ENCODE data around the gene CTRL.

The CTRL gene

DNA sequence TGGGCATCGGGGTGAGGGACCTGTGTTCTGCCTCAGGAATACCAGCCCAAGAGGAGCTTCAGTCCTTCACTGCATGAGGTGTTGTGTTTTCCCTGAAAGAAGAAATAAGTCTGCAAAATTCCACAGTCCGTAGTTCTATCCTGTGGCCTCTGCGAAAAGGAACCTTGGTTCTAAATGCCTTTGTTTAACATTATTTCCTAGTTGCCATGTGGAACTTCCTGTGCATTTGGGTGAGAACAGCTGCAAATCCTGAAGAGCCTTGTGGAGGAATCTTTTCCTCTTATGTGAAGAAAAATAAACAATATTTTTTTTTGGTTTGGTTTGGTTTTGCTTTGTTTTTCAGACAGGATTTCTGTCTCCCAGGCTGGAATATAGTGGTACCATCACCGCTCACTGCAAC, 28.8 kb downstream of the CTRL start:
- Histone ChIP-seq H3K9me3 (ENCODE audit: control insufficient read depth, low read length) (no peaks in the 10 kb centered on the region), H3K4me3 (ENCODE audit: extremely low read depth, insufficient read depth, low read length, poor library complexity, severe bottlenecking) (no peak overlapping the region), H3K27ac (ENCODE audit: low read depth, low read length, severe bottlenecking) (peak overlapping the region; percentile 1), H3K4me1 (ENCODE audit: control insufficient read depth, insufficient read depth, low read length, poor library complexity, severe bottlenecking) (peaks cover 3% of the 10 kb centered on the region), H3K36me3 (ENCODE audit: control insufficient read depth, insufficient read depth, low read length) (peaks cover 20% of the 10 kb centered on the region)
- WGBS, 2 experiments (ENCODE audit: insufficient coverage in 2 of 2), result 97 to 100% methylated on average over 3 to 4 of the region's 4 CpGs

DNA sequence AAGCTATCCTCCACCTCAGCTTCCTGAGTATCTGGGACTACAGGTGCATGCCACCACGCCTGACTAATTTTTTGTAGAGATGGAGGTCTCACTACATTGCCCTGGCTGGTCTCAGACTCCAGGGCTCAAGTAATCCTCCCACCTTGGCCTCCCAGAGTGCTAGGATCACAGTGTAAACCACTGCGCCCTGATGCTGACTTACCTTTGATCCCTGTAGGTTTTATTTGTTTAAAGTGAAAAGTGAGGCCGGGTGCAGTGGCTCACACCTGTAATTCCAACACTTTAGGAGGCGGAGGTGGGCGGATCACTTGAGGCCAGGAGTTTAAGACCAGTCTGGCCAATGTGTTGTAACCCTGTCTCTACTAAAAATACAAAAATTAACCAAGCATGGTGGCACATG, 29.9 kb downstream of the CTRL start:
- Histone ChIP-seq H3K4me1 (ENCODE audit: control insufficient read depth, insufficient read depth, low read length, poor library complexity, severe bottlenecking) (peaks cover 3% of the 10 kb centered on the region), H3K4me3 (ENCODE audit: extremely low read depth, insufficient read depth, low read length, poor library complexity, severe bottlenecking) (no peak overlapping the region), H3K36me3 (ENCODE audit: control insufficient read depth, insufficient read depth, low read length) (peaks cover 23% of the 10 kb centered on the region), H3K27ac (ENCODE audit: low read depth, low read length, severe bottlenecking) (no peak overlapping the region), H3K9me3 (ENCODE audit: control insufficient read depth, low read length) (no peaks in the 10 kb centered on the region)
- 83 to 100% methylated on average over 1 to 2 of the region's 5 CpGs for WGBS, 2 experiments (ENCODE audit: insufficient coverage in 2 of 2)

DNA sequence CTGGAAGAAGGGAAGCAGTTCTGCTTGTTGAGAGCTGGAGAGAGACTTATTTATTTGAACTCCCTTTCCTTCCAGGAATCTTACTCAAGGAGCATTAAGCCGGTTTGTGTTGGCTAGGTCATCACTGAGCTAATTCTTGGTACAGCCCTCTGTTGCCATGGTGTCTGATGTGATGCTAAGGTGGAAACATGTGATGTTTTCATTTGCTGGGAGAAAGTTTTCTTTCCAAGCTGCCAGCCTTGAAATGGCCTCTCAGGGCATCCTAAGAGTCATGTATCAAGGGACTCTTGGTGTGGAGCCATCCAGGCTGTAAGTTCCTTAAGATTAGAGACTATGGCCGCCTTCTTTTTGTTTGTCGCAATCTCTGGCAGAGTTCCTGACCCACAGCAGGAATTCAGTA, 34.4 kb downstream of the CTRL start:
- Histone ChIP-seq H3K27ac (ENCODE audit: low read depth, low read length, severe bottlenecking) (no peak overlapping the region), H3K9me3 (ENCODE audit: control insufficient read depth, low read length) (no peaks in the 10 kb centered on the region), H3K36me3 (ENCODE audit: control insufficient read depth, insufficient read depth, low read length) (peaks cover 8% of the 10 kb centered on the region), H3K4me1 (ENCODE audit: control insufficient read depth, insufficient read depth, low read length, poor library complexity, severe bottlenecking) (peaks cover 8% of the 10 kb centered on the region), H3K4me3 (ENCODE audit: extremely low read depth, insufficient read depth, low read length, poor library complexity, severe bottlenecking) (no peak overlapping the region)
- WGBS, 2 experiments (ENCODE audit: insufficient coverage in 2 of 2), result 94 to 100% methylated on average over 2 of the region's 3 CpGs

DNA sequence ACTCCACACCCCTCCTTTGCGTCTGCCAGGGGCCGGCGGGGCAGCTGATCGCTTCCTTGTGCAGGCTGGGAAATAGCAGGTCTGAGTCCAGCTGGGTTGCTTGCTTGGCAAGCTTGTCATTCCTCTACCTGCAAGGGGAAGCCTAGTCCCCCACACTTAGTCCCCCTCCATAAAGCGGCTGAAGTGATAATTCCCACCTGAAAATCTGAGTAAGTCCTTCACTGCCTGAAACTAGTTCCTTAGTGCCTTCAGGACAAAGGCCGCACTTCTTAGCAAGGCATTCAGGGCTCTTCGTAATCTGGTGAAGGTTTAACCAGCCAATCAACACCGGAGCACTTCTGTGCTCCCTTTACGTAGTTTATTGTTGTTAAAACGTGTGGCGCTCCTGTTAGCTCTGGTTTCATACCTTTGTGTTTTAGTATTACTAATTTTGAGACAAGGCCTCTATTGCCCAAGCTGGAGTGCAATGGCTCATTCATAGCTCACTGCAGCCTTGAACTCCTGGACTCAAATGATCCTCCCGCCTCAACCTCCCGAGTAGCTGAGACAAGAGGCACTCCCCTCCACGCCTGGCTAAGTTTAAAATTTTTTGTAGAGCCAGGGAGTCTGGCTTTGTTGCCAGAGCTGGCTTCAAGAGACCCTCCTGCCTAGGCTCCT, 37.8 kb downstream of the CTRL start:
- peaks cover 6% of the 10 kb centered on the region for H3K4me1 ChIP-seq (ENCODE audit: control insufficient read depth, insufficient read depth, low read length, poor library complexity, severe bottlenecking)
- H3K27ac ChIP-seq (ENCODE audit: low read depth, low read length, severe bottlenecking), result peak overlapping the region; percentile 89
- peaks cover 4% of the 10 kb centered on the region for H3K36me3 ChIP-seq (ENCODE audit: control insufficient read depth, insufficient read depth, low read length)
- 55 to 64% methylated on average over 8 to 9 of the region's 14 CpGs for WGBS, 2 experiments (ENCODE audit: insufficient coverage in 2 of 2)
- H3K4me3 ChIP-seq (ENCODE audit: extremely low read depth, insufficient read depth, low read length, poor library complexity, severe bottlenecking), result peak overlapping the region; percentile 93
- H3K9me3 ChIP-seq (ENCODE audit: control insufficient read depth, low read length), result no peaks in the 10 kb centered on the region

DNA sequence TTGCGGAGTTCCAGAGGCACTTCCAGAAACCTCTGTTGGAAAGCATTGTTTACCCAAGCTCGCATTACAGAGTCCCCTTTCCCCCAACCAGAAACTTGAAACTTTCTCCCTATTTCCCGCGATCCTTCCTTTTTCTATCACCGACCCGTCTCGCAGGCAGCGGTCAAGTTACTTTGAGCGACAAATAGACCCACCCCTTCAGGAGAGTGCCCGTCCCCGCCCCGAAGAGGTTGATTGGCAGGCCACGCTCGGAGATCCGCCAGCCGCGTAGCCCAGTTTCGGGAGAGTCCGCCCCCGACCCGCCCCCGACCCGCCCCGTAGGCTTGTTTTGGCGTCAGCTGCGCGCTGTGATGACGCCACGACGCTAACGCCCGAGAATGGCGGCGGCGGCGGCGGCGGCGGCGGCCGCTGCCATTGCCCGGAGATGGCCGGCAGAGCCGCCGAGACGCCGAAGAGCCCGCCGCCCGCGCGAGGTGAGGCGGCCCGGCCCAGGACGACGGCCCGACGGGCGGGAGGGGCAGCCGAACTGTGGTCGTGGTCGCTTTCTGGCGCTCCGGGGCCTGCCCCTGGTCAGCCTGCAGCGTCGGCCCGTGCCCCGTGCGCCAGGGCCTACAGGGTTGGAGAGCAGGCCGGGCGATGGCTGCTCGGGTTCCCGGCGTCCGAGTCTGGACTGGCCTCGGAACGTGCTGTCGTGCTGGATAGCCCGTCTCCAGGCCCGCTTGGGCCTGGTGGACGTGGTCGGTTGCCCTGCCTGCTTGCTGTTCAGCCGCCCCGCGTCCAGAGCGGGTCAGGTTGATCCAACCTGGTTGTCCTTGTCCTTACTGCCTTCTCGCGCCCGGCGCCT, 38.5 kb downstream of the CTRL start, which contains the start of gene PSKH1:
PSKH1 (plus strand) TSS at position 356 of the 844 bp plus-strand sequence. CDS start 15,496 bp downstream, outside the sequence.
- peak within 1 kb of the TSS; percentile 89 for H3K27ac ChIP-seq (ENCODE audit: low read depth, low read length, severe bottlenecking)
- H3K4me3 ChIP-seq (ENCODE audit: extremely low read depth, insufficient read depth, low read length, poor library complexity, severe bottlenecking), result peak within 1 kb of the TSS; percentile 93
- 0% methylated on average over 57 to 82 of the region's 90 CpGs for WGBS, 2 experiments (ENCODE audit: insufficient coverage in 2 of 2)
- no peaks in the 10 kb centered on the region for H3K9me3 ChIP-seq (ENCODE audit: control insufficient read depth, low read length)
- peaks cover 4% of the 10 kb centered on the region for H3K36me3 ChIP-seq (ENCODE audit: control insufficient read depth, insufficient read depth, low read length)
- peaks cover 6% of the 10 kb centered on the region for H3K4me1 ChIP-seq (ENCODE audit: control insufficient read depth, insufficient read depth, low read length, poor library complexity, severe bottlenecking)

DNA sequence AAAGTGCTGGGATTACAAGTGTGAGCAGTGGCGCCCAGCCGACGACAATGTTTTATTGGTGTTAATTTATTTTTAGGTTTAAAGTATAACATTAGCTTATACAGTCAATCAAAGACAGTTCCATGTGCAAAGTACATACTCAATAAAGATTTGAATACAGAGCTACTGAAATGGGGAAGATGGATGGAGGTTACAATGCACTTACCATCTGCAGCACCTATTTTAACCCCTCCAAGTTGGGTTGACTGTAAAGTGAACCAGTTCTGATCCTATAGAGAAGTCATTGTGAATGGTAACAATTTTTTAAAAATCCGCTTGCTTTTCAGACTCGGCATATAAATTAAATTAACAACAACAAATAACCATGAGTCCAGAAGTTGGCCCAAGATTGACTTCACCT, 39.3 kb downstream of the CTRL start:
- H3K4me1 ChIP-seq (ENCODE audit: control insufficient read depth, insufficient read depth, low read length, poor library complexity, severe bottlenecking), result peaks cover 6% of the 10 kb centered on the region
- H3K36me3 ChIP-seq (ENCODE audit: control insufficient read depth, insufficient read depth, low read length), result peaks cover 4% of the 10 kb centered on the region
- peak overlapping the region; percentile 93 for H3K4me3 ChIP-seq (ENCODE audit: extremely low read depth, insufficient read depth, low read length, poor library complexity, severe bottlenecking)
- no peak overlapping the region for H3K27ac ChIP-seq (ENCODE audit: low read depth, low read length, severe bottlenecking)
- no peaks in the 10 kb centered on the region for H3K9me3 ChIP-seq (ENCODE audit: control insufficient read depth, low read length)
- 70% methylated on average over 2 of the region's 5 CpGs; no CpG with 5 or more reads in 1 of the 2 experiments for WGBS, 2 experiments (ENCODE audit: insufficient coverage in 2 of 2)

DNA sequence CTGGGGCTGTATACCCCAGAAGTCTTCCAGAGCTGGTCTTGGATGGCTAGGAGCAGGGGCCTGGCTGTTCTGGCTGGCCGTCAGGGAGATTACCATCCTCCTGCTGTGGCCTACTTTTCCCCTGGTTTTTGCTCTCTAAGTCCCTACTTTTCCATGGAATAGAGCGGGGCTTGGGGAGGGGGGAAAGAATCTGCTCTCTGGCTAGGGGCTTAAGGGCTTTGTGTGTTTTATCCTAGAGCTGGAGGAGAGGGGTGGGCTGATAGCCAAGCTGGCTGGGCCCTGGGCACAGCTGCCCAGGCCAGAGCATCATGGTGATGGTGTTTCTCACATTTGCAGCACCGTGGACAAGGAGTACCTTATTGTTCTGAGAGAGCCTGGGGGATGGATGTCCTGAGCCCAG, 43.3 kb downstream of the CTRL start:
- H3K36me3 ChIP-seq (ENCODE audit: control insufficient read depth, insufficient read depth, low read length), result peaks cover 33% of the 10 kb centered on the region
- H3K4me3 ChIP-seq (ENCODE audit: extremely low read depth, insufficient read depth, low read length, poor library complexity, severe bottlenecking), result no peak overlapping the region
- H3K9me3 ChIP-seq (ENCODE audit: control insufficient read depth, low read length), result no peaks in the 10 kb centered on the region
- peaks cover 9% of the 10 kb centered on the region for H3K4me1 ChIP-seq (ENCODE audit: control insufficient read depth, insufficient read depth, low read length, poor library complexity, severe bottlenecking)
- no peak overlapping the region for H3K27ac ChIP-seq (ENCODE audit: low read depth, low read length, severe bottlenecking)
- WGBS, 2 experiments (ENCODE audit: insufficient coverage in 2 of 2), result 95% methylated on average over 3 of the region's 3 CpGs; no CpG with 5 or more reads in 1 of the 2 experiments

DNA sequence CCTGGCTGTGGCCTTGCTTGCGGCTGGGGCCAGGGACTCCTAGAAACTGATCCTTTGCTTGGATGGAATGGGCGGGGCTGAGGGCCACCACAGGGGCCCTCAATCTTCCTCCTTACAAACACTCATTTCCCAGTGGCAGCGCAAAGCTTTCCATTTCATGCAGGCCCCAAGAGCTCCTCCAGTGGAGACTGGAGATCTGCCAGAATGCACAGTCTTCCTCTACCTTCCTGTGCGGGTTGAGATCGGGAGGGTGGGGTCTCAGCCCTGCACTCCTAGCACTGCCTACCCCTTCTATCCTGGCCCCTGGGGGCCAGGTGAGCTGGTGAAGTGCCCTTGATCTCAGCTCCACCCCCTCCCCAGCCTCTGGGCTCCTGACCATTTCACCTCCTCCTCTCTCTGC, 45.3 kb downstream of the CTRL start:
- H3K27ac ChIP-seq (ENCODE audit: low read depth, low read length, severe bottlenecking), result no peak overlapping the region
- no peak overlapping the region for H3K4me3 ChIP-seq (ENCODE audit: extremely low read depth, insufficient read depth, low read length, poor library complexity, severe bottlenecking)
- H3K36me3 ChIP-seq (ENCODE audit: control insufficient read depth, insufficient read depth, low read length), result peaks cover 48% of the 10 kb centered on the region
- peaks cover 9% of the 10 kb centered on the region for H3K4me1 ChIP-seq (ENCODE audit: control insufficient read depth, insufficient read depth, low read length, poor library complexity, severe bottlenecking)
- WGBS, 2 experiments (ENCODE audit: insufficient coverage in 2 of 2), result 83 to 96% methylated on average over 4 of the region's 5 CpGs
- H3K9me3 ChIP-seq (ENCODE audit: control insufficient read depth, low read length), result no peaks in the 10 kb centered on the region

DNA sequence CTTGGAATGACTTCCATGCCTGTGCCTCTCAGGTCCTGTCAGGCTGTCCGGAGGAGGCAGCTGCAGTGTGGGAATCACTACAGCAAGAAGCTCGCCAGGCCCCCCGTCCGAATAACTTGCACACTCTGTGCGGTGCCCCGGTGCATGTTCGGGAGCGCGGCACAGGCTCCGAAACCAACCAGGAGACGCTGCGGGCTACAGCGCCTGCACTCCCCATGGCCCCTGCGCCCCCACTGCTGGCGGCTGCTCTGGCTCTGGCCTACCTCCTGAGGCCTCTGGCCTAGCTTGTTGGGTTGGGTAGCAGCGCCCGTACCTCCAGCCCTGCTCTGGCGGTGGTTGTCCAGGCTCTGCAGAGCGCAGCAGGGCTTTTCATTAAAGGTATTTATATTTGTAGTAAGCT, 45.7 kb downstream of the CTRL start:
- peaks cover 9% of the 10 kb centered on the region for H3K4me1 ChIP-seq (ENCODE audit: control insufficient read depth, insufficient read depth, low read length, poor library complexity, severe bottlenecking)
- H3K36me3 ChIP-seq (ENCODE audit: control insufficient read depth, insufficient read depth, low read length), result peaks cover 52% of the 10 kb centered on the region
- H3K27ac ChIP-seq (ENCODE audit: low read depth, low read length, severe bottlenecking), result no peak overlapping the region
- 94 to 96% methylated on average over 16 to 17 of the region's 19 CpGs for WGBS, 2 experiments (ENCODE audit: insufficient coverage in 2 of 2)
- no peak overlapping the region for H3K4me3 ChIP-seq (ENCODE audit: extremely low read depth, insufficient read depth, low read length, poor library complexity, severe bottlenecking)
- no peaks in the 10 kb centered on the region for H3K9me3 ChIP-seq (ENCODE audit: control insufficient read depth, low read length)

DNA sequence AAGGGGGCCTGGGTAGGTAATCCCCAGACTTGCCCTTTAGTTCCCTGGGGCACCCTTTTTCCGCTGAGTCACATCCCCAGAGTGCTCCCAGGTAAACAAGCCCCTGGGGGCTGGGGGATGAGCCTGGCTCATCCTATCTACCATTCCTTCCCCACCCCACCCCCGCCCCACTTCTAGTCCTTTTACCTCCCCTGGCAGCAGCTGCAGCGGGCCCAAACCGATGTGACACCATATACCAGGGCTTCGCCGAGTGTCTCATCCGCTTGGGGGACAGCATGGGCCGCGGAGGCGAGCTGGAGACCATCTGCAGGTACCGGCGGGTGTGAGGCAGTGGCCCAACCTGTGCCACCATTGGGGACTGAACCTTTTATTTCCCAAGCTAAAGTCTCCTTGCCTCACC, 46.1 kb downstream of the CTRL start:
- Histone ChIP-seq H3K9me3 (ENCODE audit: control insufficient read depth, low read length) (no peaks in the 10 kb centered on the region), H3K4me1 (ENCODE audit: control insufficient read depth, insufficient read depth, low read length, poor library complexity, severe bottlenecking) (peaks cover 9% of the 10 kb centered on the region), H3K27ac (ENCODE audit: low read depth, low read length, severe bottlenecking) (no peak overlapping the region), H3K36me3 (ENCODE audit: control insufficient read depth, insufficient read depth, low read length) (peaks cover 56% of the 10 kb centered on the region), H3K4me3 (ENCODE audit: extremely low read depth, insufficient read depth, low read length, poor library complexity, severe bottlenecking) (no peak overlapping the region)
- 99% methylated on average over 10 to 11 of the region's 12 CpGs for WGBS, 2 experiments (ENCODE audit: insufficient coverage in 2 of 2)

DNA sequence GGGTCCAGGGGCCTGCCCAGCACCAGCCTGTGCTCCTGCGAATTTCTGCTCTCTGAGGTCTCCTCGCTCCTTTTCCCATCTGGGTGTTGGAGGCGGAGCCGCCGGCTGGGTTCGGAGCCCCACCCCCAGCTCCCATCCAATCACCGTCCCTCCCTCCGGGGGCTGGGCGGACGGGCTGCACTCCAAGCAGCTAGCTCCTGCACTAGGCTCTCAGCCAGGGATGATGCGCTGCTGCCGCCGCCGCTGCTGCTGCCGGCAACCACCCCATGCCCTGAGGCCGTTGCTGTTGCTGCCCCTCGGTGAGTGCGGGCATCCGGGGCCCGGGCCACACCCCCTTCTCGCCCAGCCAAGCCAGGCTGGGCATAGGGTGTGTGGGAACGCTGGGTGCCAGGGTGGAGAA, 47.0 kb downstream of the CTRL start, which contains the start of gene NRN1L:
NRN1L (plus strand) TSS at position 202 of the 400 bp plus-strand sequence; CDS start at position 221, 19 bp downstream.
- peaks cover 64% of the 10 kb centered on the region for H3K36me3 ChIP-seq (ENCODE audit: control insufficient read depth, insufficient read depth, low read length)
- no peak within 1 kb of the TSS for H3K4me3 ChIP-seq (ENCODE audit: extremely low read depth, insufficient read depth, low read length, poor library complexity, severe bottlenecking)
- no peak within 1 kb of the TSS for H3K27ac ChIP-seq (ENCODE audit: low read depth, low read length, severe bottlenecking)
- H3K9me3 ChIP-seq (ENCODE audit: control insufficient read depth, low read length), result no peaks in the 10 kb centered on the region
- peaks cover 9% of the 10 kb centered on the region for H3K4me1 ChIP-seq (ENCODE audit: control insufficient read depth, insufficient read depth, low read length, poor library complexity, severe bottlenecking)
- WGBS, 2 experiments (ENCODE audit: insufficient coverage in 2 of 2), result 11 to 26% methylated on average over 18 to 21 of the region's 22 CpGs

Measured in mesodermal cell (in vitro differentiated cells).